GM12801 (cell line): ENCODE results near the gene ADAP1.

ENCODE experiments used
- CTCF ChIP-seq: IDR thresholded peaks from one replicate; pipeline ENCODE4 v1.5.1; 2011; ENCODE audit warnings: control low read depth; ENCODE audit not compliant: insufficient read length; ENCODE audit errors: extremely low read depth

ADAP1 gene

GRCh38 chr7:952548-953441, 1.7 kb downstream of the ADAP1 start:
- TF ChIP-seq CTCF: no peak

- TF ChIP-seq CTCF: no peak
Observed at GRCh38 chr7:951881-952547, 2.5 kb downstream of the ADAP1 start.

GRCh38 chr7:949021-949934, 5.2 kb downstream of the ADAP1 start:
- TF ChIP-seq CTCF: no peak

- no peak for TF ChIP-seq CTCF
Observed at GRCh38 chr7:947391-948210, 6.9 kb downstream of the ADAP1 start.

- TF ChIP-seq CTCF: no peak
Observed at GRCh38 chr7:946256-946996, 8.1 kb downstream of the ADAP1 start.

GRCh38 chr7:945556-946255, 8.8 kb downstream of the ADAP1 start:
- TF ChIP-seq CTCF: no peak
